ENCODE results near the gene TRERF1. TPM values are rescaled to one million over a fixed set of nuclear protein-coding genes. Genes with fewer than 3 reads are reported as not detected.

TRERF1 gene
- total and polyA plus RNA-seq, 12 donors: 4.7 to 16.6 (median 8.0) TPM

- Histone ChIP-seq H3K9me3 (replicated peaks in 1 of 3) (no peaks in the 10 kb centered on the region), H3K27ac (no peak overlapping the region), H3K4me1 (replicated peaks in 1 of 2) (peaks cover 11 to 23% of the 10 kb centered on the region in 2 donors), H3K27me3 (no peaks in the 10 kb centered on the region), H3K36me3 (replicated peaks in 1 of 2) (peaks cover 0 to 8% of the 10 kb centered on the region in 2 donors), H3K4me3 (no peak overlapping the region)
- peak in 1 of 7 donors; percentile 46 for DNase-seq
- 56 to 75% (median 67%) methylated on average over 3 of the region's 3 CpGs for WGBS, 4 donors
- TF ChIP-seq POLR2A (IDR thresholded peaks at IDR 0.05) (no peak), CTCF (IDR thresholded peaks at IDR 0.05) (no peak)
- intact Hi-C loops (cut with DNase I): no loop called here
Measured at GRCh38 chr6:42249279-42249678, 202.4 kb downstream of the TRERF1 start.

DNA sequence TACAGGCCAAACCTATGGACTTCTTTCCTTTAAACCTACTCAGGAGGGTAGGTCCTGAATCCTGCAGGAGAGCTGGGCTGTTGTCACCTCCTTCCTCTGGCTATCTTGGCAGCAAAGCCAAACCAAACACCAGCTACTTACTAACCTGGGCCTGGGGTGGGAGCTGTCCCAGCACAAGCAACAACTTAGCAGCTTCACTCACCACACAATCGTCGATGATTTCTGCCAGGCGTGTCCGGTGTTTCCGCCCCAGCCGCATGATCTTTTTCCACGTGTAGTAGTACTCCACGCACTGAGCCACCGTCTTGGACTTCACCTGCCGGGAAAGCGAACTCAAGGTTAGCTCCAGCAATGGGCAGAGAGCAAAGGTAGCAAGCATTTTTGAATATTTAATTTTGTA lies 208.7 kb downstream of the TRERF1 start:
- Histone ChIP-seq H3K27ac (no peak overlapping the region), H3K9me3 (replicated peaks in 1 of 3) (no peaks in the 10 kb centered on the region), H3K4me3 (no peak overlapping the region), H3K4me1 (replicated peaks in 1 of 2) (peaks cover 0 to 14% of the 10 kb centered on the region in 2 donors), H3K27me3 (no peaks in the 10 kb centered on the region), H3K36me3 (replicated peaks in 1 of 2) (peaks cover 0 to 27% of the 10 kb centered on the region in 2 donors)
- no peak for TF ChIP-seq POLR2A (IDR thresholded peaks at IDR 0.05)
- no peak for TF ChIP-seq CTCF (IDR thresholded peaks at IDR 0.05)
- DNase-seq: peak in 1 of 7 donors; percentile 46
- 93 to 96% (median 95%) methylated on average over 11 of the region's 11 CpGs for WGBS, 4 donors
- intact Hi-C loops (cut with DNase I): no loop called here

DNA sequence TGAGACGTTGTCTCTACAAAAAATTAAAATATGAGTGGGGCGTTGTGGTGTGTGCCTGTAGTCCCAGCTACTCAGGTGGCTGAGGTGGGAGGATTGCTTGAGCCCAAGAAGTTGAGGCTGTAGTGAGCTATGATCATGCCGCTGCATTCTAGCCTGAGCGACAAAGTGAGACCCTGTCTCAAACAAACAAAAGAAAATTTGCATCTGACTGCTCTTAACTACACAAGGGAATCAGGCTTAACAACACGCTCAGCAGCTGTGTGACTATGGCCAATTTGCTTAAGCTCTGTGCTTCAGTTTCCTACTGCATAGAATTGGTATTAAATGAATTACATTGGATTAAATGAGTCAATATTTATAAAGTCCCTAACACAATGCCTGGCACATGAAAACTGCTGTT lies 209.8 kb downstream of the TRERF1 start:
- Histone ChIP-seq H3K4me3 (no peak overlapping the region), H3K9me3 (replicated peaks in 1 of 3) (no peaks in the 10 kb centered on the region), H3K4me1 (replicated peaks in 1 of 2) (peaks cover 4 to 25% of the 10 kb centered on the region in 2 donors), H3K36me3 (replicated peaks in 1 of 2) (peaks cover 0 to 27% of the 10 kb centered on the region in 2 donors), H3K27me3 (no peaks in the 10 kb centered on the region), H3K27ac (no peak overlapping the region)
- no peak for TF ChIP-seq POLR2A (IDR thresholded peaks at IDR 0.05)
- no peak for TF ChIP-seq CTCF (IDR thresholded peaks at IDR 0.05)
- 91 to 95% (median 93%) methylated on average over 5 of the region's 5 CpGs for WGBS, 4 donors
- peak in 1 of 7 donors; percentile 4 for DNase-seq
- intact Hi-C loops (cut with DNase I): no loop called here

DNA sequence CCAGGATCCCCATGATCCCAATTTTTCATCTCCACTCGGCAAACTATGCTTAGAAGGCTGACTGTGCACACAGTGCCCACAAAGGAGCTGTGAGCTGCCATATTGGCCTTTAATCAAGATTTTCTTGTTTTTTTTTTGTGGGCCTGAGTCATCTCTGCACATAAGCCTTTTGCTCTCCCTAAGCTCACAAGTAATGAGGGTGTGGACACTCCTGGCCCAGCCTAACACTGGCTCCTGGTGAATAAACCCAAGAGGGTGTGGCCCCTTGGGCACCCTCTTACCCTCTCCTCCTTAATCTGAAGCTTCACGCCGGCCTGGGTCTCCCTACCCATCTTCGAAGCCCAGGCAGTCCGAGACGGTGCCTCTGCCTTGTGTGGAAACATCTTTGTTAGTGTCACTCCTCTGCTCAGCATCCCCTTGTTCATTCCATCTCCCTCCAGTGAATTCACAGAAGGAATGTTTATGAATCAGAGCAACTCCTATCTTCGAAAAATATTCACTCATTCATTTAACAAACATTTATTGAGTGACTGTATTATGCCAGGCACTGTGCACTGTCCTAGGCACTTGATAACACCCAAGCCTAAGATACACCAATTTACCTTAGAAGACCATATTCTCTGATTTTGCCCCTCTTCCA lies 211.9 kb downstream of the TRERF1 start:
- H3K36me3 ChIP-seq (replicated peaks in 1 of 2): peaks cover 0 to 27% of the 10 kb centered on the region in 2 donors
- H3K27me3 ChIP-seq: no peaks in the 10 kb centered on the region
- 93 to 96% (median 94%) methylated on average over 7 of the region's 7 CpGs for WGBS, 4 donors
- intact Hi-C loops (cut with DNase I): no loop called here
- H3K4me1 ChIP-seq (replicated peaks in 1 of 2): peaks cover 4 to 30% of the 10 kb centered on the region in 2 donors
- DNase-seq: peak in 1 of 7 donors; percentile 29
- no peak overlapping the region for H3K4me3 ChIP-seq
- peak overlapping the region in 2 of 5 donors; percentile 28 to 47 for H3K27ac ChIP-seq
- no peaks in the 10 kb centered on the region for H3K9me3 ChIP-seq (replicated peaks in 1 of 3)
- no peak for TF ChIP-seq POLR2A (IDR thresholded peaks at IDR 0.05)
- TF ChIP-seq CTCF (IDR thresholded peaks at IDR 0.05): no peak
